Stimulated activated effector memory CD8-positive, alpha-beta T cell treated with anti-CD3 and anti-CD28 coated beads, Interleukin-12 subunit alpha, Interleukin-12 subunit beta, amount 100 ng/mL, for 72 hours (primary cell): ENCODE measurements around the gene RPL22L1.
"Not testable (repeated sequence)": the region's sequence is repeated elsewhere in the genome, so short reads cannot be mapped to it uniquely, and the experiment has no call there.

Experiments
- ATAC-seq: fragments of 150-1000 bp; cut with Tn5 transposase; 2 replicates; pipeline ENCODE4 v1.10.0; 2021
- DNase-seq, 2 donors: peaks; one replicate each; pipeline ENCODE4 v3.0.0; 2021 to 2022; ENCODE audit warnings: low spot score in 2 of 2
- H3K27ac Mint-ChIP-seq: one replicate; pipeline ENCODE4 v1.8.0; 2022; ENCODE audit warnings: mild to moderate bottlenecking, mixed read lengths
- H3K36me3 Mint-ChIP-seq: one replicate; pipeline ENCODE4 v1.8.0; 2022; ENCODE audit warnings: mild to moderate bottlenecking, mixed read lengths
- H3K4me1 Mint-ChIP-seq: one replicate; pipeline ENCODE4 v1.8.0; 2022; ENCODE audit warnings: mixed read lengths
- H3K4me3 Mint-ChIP-seq: one replicate; pipeline ENCODE4 v1.8.0; 2022; ENCODE audit warnings: mild to moderate bottlenecking, mixed read lengths
- H3K9me3 Mint-ChIP-seq: one replicate; pipeline ENCODE4 v1.8.0; 2022; ENCODE audit warnings: mixed read lengths

RPL22L1 gene

GRCh38 chr3:170869645-170870593 is at the start of gene RPL22L1:
RPL22L1 (minus strand) TSS chr3:170870195; CDS start chr3:170870167, 28 bp downstream.
- Mint-ChIP-seq H3K36me3 (peaks cover 57% of the 10 kb centered on the region), H3K27ac (peak within 1 kb of the TSS; percentile 99), H3K9me3 (no peaks in the 10 kb centered on the region), H3K4me1 (peaks cover 21% of the 10 kb centered on the region), H3K4me3 (peak within 1 kb of the TSS; percentile 95)
- DNase-seq (peak; percentile 82 to 95), ATAC-seq (peak; percentile 98)

- Mint-ChIP-seq H3K4me1 (no peaks in the 10 kb centered on the region), H3K9me3 (peaks cover 17% of the 10 kb centered on the region)
These were observed 48.7 kb upstream of the RPL22L1 start for GRCh38 chr3:170918715-170919114.

GRCh38 chr3:170914690-170915089 is 44.7 kb upstream of the RPL22L1 start:
- DNase-seq (no peak), ATAC-seq (no peak)
- H3K9me3 Mint-ChIP-seq = peaks cover 9% of the 10 kb centered on the region
- H3K36me3 Mint-ChIP-seq = no peaks in the 10 kb centered on the region
- no peaks in the 10 kb centered on the region for H3K4me1 Mint-ChIP-seq
- no peak overlapping the region for H3K27ac Mint-ChIP-seq
- no peak overlapping the region for H3K4me3 Mint-ChIP-seq

More at GRCh38 chr3:170918715-170919114, 48.7 kb upstream of the RPL22L1 start:
- Mint-ChIP-seq H3K36me3 (no peaks in the 10 kb centered on the region), H3K27ac (no peak overlapping the region), H3K4me3 (no peak overlapping the region)
- ATAC-seq = no peak
- no peak for DNase-seq

GRCh38 chr3:170914212-170914611 is 44.2 kb upstream of the RPL22L1 start:
- Mint-ChIP-seq H3K36me3 (no peaks in the 10 kb centered on the region), H3K9me3 (peaks cover 9% of the 10 kb centered on the region), H3K27ac (no peak overlapping the region), H3K4me1 (no peaks in the 10 kb centered on the region), H3K4me3 (no peak overlapping the region)
- DNase-seq (no peak), ATAC-seq (no peak)

GRCh38 chr3:170911051-170911450 is 41.1 kb upstream of the RPL22L1 start:
- peaks cover 8% of the 10 kb centered on the region for H3K4me1 Mint-ChIP-seq
- H3K9me3 Mint-ChIP-seq = no peaks in the 10 kb centered on the region
- no peak overlapping the region for H3K4me3 Mint-ChIP-seq
- ATAC-seq (no peak), DNase-seq (no peak)
- H3K36me3 Mint-ChIP-seq = no peaks in the 10 kb centered on the region
- H3K27ac Mint-ChIP-seq = no peak overlapping the region

- H3K27ac Mint-ChIP-seq = no peak overlapping the region
- peaks cover 13% of the 10 kb centered on the region for H3K4me1 Mint-ChIP-seq
- ATAC-seq (peak; percentile 17), DNase-seq (no peak)
- no peaks in the 10 kb centered on the region for H3K36me3 Mint-ChIP-seq
- H3K4me3 Mint-ChIP-seq = no peak overlapping the region
- H3K9me3 Mint-ChIP-seq = no peaks in the 10 kb centered on the region
These were observed 40.5 kb upstream of the RPL22L1 start for GRCh38 chr3:170910542-170910941.

GRCh38 chr3:170909129-170909903 is 39.3 kb upstream of the RPL22L1 start:
- peak overlapping the region; percentile 92 for H3K4me3 Mint-ChIP-seq
- DNase-seq (no peak), ATAC-seq (no peak)
- H3K27ac Mint-ChIP-seq = peak overlapping the region; percentile 35
- H3K9me3 Mint-ChIP-seq = no peaks in the 10 kb centered on the region
- no peaks in the 10 kb centered on the region for H3K36me3 Mint-ChIP-seq
- H3K4me1 Mint-ChIP-seq = peaks cover 14% of the 10 kb centered on the region

- no peaks in the 10 kb centered on the region for H3K36me3 Mint-ChIP-seq
- peaks cover 14% of the 10 kb centered on the region for H3K4me1 Mint-ChIP-seq
- ATAC-seq = peak; percentile 95
- H3K9me3 Mint-ChIP-seq = no peaks in the 10 kb centered on the region
- H3K4me3 Mint-ChIP-seq = peak within 1 kb of the TSS; percentile 92
- H3K27ac Mint-ChIP-seq = peak within 1 kb of the TSS; percentile 96
- DNase-seq = peak; percentile 72 to 94
These were observed 38.5 kb upstream of the RPL22L1 start, which contains the start of gene EIF5A2 for GRCh38 chr3:170908235-170909116. EIF5A2 (minus strand) TSS chr3:170908637; CDS start chr3:170907806, 831 bp downstream.

GRCh38 chr3:170907637-170908234 is 37.7 kb upstream of the RPL22L1 start:
- H3K4me3 Mint-ChIP-seq = peak overlapping the region; percentile 92
- no peaks in the 10 kb centered on the region for H3K36me3 Mint-ChIP-seq
- DNase-seq = no peak

GRCh38 chr3:170905862-170906261 is 35.9 kb upstream of the RPL22L1 start:
- DNase-seq (no peak), ATAC-seq (no peak)
- Mint-ChIP-seq H3K4me1 (peaks cover 14% of the 10 kb centered on the region), H3K27ac (no peak overlapping the region), H3K36me3 (no peaks in the 10 kb centered on the region), H3K4me3 (no peak overlapping the region), H3K9me3 (no peaks in the 10 kb centered on the region)

More at GRCh38 chr3:170907637-170908234, 37.7 kb upstream of the RPL22L1 start:
- peak overlapping the region; percentile 96 for H3K27ac Mint-ChIP-seq
- H3K4me1 Mint-ChIP-seq = peaks cover 14% of the 10 kb centered on the region
- no peak for ATAC-seq
- H3K9me3 Mint-ChIP-seq = no peaks in the 10 kb centered on the region

- Mint-ChIP-seq H3K9me3 (no peaks in the 10 kb centered on the region), H3K4me1 (peaks cover 7% of the 10 kb centered on the region), H3K36me3 (peaks cover 7% of the 10 kb centered on the region), H3K4me3 (no peak overlapping the region), H3K27ac (no peak overlapping the region)
- ATAC-seq (no peak), DNase-seq (no peak)
These were observed 33.1 kb upstream of the RPL22L1 start for GRCh38 chr3:170903123-170903522.

GRCh38 chr3:170899455-170899854 is 29.5 kb upstream of the RPL22L1 start:
- ATAC-seq (no peak), DNase-seq (no peak)
- Mint-ChIP-seq H3K9me3 (no peaks in the 10 kb centered on the region), H3K36me3 (peaks cover 7% of the 10 kb centered on the region), H3K4me3 (no peak overlapping the region), H3K27ac (no peak overlapping the region), H3K4me1 (no peaks in the 10 kb centered on the region)

- H3K4me3 Mint-ChIP-seq = no peak overlapping the region
- no peak for DNase-seq
- H3K36me3 Mint-ChIP-seq = peaks cover 16% of the 10 kb centered on the region
- ATAC-seq = no peak
- no peaks in the 10 kb centered on the region for H3K9me3 Mint-ChIP-seq
- no peaks in the 10 kb centered on the region for H3K4me1 Mint-ChIP-seq
- no peak overlapping the region for H3K27ac Mint-ChIP-seq
These were observed 28.0 kb upstream of the RPL22L1 start for GRCh38 chr3:170897978-170898377.

- DNase-seq, H3K4me3 Mint-ChIP-seq, H3K4me1 Mint-ChIP-seq, H3K9me3 Mint-ChIP-seq, H3K27ac Mint-ChIP-seq, ATAC-seq: not testable (repeated sequence)
- H3K36me3 Mint-ChIP-seq = peaks cover 16% of the 10 kb centered on the region
These were observed 27.2 kb upstream of the RPL22L1 start for GRCh38 chr3:170897199-170897598.
